Activated CD8-positive, alpha-beta memory T cell treated with anti-CD3 and anti-CD28 coated beads for 1 hour (primary cell): Measurements from ENCODE around the gene VWF.

ENCODE experiments used
- DNase-seq, 2 donors: peaks; one replicate each; pipeline ENCODE4 v3.0.0-alpha.2; 2020; ENCODE audit warnings: low read depth in 1 of 2; ENCODE audit errors: extremely low read depth in 1 of 2

Gene VWF

DNA sequence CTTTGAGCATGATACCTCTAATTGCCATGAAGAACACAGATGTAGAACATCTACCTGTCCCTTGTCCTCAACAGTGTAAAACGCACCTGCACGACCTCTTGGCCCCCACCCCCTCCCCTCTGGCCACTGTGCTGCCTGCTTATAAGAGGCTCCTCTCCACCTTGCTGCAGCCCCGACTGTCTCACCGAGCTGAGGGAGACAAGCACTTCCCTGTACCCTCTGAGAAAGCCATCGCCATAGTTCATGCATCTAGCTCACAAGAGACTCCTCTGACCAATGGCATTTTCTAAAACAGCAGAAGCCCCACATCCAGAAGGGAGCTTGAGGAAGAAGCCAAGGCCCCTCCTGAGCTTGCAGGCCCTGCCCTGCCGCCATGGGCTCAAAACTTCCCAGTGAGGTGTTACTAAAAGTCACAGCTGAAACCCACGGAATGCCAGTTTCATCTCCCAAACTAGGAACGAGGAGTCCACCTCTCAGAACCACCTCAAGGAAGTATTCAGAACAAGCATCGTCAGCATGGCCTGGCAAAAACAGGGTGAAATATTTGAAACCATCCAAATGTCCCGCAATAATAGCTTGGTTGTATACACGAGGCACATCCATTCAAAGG is 157.9 kb downstream of the VWF start:
- DNase-seq = no peak

DNA sequence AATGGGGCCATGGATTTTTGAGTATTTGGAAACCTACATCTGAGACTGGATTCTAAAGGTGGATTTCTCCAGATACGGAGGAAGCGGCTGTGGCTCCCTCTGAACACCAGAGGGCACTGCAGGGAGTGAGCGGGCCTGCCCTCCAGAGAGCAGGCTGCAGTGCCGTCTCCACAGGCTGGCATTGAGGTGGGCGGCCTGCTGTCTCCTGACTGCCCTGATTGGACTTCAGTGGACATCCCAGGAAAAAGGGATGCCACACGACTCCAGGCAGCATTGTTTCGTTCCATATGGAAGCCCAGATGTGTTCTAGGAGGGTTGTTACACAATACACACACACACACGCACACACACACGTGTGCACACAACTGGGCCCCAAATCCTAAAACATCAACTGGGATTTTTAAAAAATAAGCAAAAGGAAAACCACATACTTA is 158.5 kb downstream of the VWF start:
- peak in 1 of 2 donors; percentile 28 for DNase-seq

DNA sequence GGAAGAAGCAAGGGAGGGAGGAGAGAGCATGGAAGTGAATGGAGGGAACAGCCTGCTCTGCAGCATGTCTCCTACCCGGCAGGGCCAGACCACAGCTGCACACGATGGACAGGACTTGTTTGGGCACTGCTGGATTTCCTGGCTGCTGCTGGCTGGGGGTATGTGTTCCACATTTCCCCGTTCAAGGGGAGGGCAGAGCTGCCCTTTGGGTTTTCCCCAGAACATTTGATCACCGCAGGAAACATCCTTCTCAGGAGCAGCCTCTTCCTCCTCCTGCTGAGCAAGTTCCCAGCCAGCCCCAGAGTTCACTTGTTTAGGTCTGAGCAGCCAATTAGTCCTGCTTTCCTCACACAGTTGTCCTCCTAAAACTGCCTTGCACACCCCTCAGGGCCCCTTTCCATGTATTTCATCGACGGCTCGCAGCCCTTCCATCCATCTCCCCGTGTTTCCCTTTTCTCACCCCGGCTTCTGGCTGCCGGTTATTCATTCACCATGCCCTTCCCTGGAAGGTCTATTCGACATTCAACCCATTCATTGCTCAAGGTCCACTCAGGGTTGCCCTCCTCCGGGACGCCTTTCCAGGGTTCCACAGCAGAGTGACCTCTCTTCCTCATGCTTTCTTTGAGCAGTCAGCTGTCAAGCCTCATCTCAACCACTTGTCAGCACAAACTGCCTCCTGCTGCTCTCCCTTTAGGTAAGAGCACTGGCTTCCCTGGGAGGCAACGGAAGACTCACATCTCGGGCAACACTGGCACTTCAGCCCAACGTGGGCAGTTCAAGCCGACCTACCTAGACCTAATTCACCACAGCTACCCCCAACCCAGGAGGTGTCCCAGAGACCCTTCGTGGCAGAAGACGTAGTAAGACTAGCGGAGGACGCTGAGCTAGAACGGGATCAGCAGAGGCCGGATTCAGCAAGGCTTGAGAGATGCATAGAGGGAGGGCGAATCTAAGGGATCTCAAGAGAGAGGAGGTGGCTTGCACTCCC is 159.3 kb downstream of the VWF start:
- DNase-seq = no peak

DNA sequence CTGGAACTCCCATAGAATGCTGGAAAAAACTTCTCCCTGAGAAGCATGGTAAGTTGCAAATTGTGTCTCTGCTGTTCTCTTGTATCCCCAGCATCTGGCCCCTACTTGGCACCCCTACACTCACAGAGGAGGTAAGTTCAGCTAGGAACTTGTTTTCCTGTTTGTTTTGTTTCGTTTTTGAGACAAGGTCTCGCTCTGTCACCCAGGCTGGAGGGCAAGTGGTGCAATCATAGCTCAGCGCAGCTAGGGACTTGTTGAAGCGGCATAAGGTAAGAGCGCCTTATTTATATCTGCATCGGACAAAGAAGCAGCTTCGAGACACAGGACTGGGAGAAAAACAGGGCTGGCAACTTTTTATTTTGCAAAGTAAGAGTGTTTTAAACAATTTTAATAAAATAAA is 161.0 kb downstream of the VWF start:
- no peak for DNase-seq

DNA sequence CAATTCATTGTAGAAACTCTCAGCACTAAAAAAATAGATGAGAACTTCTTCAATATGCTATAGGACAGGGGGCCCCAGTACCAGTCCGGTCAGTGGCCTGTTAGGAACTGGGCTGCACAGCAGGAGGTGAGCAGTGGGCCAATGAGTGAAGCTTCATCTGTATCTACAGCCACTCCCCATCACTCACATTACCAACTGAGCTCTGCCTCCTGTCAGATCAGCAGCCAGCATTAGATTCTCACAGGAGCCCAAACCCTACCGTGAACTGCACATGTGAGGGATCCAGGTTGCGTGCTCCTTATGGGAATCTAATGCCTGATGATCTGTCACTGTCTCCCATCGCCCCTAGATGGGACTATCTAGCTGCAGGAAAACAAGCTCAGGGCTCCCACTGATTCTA is 163.7 kb downstream of the VWF start:
- DNase-seq = no peak

DNA sequence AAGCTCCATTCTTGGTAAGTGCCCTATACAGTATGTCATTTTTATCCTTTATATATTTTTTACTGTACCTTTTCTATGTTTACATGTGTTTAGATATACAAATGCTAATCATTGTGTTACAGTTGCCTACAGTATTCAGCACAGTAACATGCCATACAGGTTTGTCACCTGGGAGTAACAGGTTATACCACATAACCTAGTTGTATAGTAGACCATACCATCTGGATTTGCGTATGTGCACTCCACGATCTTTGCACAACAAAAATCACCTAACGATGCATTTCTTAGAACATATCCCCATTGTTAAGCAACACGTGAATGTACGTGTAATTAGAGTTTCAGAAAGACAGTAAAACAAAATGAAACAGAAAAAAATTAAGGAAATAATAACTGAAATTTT is 167.5 kb downstream of the VWF start:
- no peak for DNase-seq

DNA sequence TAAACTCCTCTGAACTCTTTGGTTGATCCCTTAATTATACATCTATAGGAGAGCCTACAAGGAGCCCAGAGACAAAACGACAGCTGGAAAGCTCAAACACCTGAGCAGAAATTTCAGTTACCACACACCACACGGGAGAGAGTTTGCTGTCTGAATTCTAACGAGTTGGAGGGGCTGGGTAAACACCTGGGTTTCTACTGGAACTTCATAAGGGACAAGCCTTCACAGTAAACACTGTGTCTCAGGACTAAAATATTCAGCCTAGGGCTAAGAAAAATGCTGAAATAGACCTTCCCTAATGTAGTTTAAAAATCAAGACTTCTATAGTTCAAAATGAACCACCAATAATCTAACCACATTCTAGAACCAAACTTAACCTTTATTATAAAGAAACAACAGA is 169.8 kb downstream of the VWF start:
- no peak for DNase-seq

DNA sequence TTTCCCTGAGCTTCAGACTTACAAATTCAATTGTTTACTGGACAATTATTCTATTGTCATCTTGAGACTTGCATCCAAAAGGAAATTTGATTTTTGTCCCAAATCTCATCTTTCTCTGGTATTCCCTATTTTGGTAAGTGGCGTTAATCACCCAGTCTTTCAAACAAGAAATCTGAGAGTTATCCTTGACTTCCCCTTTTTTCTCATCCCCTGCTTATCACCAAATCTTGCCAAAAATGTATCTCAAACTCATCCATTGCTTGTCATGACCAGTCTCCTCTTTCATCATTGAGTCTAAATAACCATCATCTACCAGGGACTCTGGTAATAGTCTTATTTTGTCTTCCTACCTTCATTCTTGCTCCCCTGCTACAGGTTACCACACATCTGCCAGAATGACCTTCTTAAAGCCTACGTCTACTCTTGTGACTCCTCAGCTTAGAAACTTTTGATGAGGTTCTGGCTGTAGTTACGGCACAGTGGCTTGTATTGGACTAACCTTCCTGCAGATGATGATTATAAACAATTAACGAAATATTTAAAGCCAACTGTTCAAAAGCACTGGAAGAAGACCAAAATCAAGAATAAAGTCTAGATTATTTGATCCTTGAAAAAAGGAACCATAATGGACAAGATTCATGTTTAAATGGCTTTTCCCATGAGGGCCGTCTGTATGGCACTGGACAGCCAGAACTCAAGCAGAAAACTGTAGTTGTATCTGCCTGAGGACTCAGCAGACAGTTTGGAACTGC is 170.5 kb downstream of the VWF start:
- DNase-seq = no peak

DNA sequence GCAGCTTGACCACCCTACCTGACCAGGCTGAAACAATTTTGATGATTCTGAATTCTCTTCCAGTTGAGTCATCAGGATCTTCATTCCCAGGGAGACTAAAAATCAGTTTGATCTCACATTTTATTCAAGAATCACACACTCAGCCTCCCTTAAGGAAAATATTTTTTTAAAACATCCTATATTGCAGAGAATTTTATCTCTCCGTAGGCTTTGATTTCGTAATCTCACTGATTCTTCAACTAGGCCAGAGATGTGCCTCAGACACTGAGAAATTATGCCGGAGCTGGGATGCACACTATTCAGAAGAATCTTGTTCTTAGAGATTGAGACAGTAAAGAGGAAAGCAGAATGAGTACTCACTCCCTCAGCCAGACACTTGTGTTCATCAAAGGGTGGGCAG is 172.4 kb downstream of the VWF start:
- no peak for DNase-seq

DNA sequence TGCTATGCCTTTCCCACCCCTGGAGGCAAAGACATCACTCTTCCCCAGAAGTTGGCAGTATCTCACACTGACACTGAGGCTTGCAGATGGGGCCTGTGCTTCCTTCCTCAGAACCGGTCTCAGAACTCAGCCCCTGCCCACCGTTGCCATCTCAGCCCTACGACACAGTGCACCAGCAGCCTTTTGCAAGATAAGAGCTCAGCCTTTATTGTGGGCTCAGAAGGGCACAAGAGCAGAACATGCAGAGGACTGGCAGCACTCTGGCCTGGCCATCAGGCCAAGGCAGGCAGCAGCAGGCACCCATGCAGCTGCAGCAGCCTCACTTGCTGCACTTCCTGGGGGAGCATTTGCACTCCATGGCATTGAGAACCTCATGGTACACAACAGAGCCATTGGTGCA is 175.8 kb downstream of the VWF start:
- DNase-seq = no peak

DNA sequence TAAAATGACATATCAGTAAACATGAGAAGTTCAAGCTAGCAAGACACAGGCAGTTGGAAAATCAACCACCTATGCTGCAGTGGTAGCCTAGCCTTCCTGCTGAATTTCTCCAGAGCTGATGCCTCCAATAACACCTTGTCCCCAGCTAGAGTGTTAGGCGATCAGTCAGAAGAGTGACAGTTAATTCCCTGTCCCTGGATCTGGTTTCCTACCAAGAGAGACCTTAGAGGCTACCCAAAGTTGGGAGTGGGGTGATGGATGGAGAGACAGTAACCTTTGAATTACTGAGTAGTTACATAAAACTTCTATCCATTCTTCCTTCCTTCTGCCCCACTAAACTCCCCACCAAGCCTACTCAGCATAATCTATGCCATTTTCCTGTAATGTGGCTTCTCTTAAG is 177.5 kb downstream of the VWF start:
- no peak for DNase-seq

DNA sequence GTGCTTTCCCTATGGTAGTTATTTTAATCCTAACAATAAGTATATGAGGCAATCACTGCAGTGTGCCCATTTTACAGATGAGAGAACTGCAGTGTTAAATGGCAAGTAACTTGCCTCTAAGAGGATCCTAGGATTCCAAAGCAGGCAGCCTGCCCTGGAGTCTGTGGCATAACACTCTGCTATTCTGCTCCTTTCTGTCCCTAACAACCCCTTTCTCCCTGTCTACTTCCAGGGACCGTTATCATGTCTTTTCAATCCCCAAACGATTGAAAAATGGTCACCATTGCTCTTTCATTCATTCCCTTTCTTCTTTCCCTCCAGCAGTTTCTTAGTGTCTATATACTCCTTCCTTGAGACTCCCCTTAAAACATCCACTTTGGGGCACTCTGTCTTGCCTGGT is 178.1 kb downstream of the VWF start:
- DNase-seq = no peak

DNA sequence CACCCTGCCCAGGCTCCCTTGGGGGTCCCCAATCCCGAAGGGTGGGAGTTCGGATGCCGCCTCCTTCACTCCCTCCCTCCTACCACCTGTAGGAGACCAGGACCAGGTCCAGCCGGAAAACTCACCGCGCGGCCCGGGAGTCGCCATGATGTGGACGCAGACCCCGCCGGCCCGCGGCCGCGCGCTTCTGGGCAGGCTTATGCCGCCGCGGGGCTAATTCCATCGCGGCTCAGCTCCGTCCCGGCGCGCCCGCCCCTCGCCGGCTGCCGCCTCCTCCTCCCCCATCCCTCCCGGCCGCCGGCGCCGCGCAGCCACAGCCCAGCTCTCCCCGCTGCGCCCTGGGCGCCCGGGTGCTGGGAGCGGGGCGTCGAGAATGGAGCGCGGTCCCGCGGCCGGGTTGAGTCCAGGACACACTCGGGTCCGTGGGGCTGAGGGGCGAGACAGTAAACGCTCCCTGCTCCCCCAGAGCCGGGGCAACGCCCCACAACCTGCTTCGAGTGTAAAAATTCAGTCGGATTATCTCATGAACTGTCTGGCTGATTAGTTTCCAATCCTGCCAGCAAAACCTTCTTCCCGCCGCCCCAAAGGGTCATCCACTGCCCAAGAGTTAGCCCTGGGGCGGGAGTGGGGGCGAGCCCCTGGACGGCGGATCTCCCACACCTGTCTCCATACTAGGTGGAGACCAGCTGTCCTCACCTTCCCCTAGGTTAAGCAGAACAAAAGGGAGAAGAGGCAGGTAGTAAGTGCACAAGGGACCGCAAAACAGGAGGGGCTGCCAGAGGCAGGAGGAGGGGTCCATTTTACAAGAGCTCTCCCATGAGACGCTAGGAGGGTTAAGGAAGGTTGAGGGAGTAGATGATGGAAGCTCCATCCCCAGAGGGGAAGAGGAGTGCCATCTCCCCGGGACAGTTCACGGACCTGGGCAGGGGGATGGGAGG is 179.1 kb downstream of the VWF start, which contains the start of gene ANO2:
ANO2 (minus strand) TSS at position 189 of the 938 bp plus-strand sequence; CDS start at position 147, 42 bp downstream.
- DNase-seq = no peak

DNA sequence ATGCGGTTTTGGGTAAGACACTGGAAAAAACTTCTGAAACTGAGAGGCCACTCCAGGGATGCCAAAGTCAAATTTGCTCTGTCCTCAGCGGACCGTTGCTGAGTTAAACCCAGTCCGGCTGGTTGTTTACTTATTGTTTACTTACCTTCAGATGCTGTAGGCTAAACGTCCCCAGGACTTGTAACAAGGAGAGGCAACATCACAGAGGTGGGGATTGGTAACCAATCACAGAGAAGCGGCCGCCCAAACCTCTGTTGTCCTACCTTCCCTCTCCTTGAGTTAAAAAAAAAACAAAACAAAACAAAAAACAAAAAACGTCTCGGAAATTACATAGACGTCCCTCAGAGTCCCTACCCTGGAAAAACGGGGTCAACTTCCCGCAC is 179.8 kb downstream of the VWF start:
- no peak for DNase-seq

DNA sequence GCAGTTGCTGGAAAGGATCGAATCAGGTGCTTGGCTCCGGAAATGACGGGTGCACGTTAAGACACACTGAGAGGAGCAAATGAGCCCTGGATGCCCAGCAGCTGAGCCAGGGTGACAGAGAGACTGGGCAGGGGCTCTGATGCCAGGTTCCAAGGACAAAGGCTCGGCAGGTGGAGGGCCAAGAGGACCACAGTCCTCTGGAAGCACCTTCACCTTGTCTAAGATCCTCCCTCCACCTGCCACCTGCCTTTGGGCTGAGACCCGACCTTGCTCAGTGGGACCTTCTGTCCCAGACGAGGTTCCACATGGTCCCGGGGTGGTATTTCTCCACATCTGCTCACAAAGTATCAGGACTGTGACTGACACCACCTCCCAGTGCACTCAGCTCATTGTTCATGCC is 180.4 kb downstream of the VWF start:
- DNase-seq = no peak

DNA sequence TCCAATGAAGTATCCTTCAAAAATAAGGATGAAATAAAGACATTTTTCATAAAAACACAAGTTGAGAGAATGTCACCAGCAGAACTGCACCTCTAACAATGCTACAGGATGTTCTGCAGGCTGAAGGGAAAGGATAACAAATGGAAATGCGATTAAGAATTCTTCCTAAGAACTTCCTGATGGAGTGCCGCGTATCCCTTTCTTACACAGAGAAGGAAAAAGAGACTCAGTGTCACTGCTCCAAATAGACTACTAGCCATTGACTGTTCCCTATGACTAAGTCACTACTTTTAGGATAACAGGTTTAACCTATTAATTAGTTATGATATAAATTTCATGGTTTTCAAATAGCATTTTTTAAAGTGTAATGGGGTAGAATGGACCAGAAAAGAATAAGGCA is 182.6 kb downstream of the VWF start:
- DNase-seq = no peak

DNA sequence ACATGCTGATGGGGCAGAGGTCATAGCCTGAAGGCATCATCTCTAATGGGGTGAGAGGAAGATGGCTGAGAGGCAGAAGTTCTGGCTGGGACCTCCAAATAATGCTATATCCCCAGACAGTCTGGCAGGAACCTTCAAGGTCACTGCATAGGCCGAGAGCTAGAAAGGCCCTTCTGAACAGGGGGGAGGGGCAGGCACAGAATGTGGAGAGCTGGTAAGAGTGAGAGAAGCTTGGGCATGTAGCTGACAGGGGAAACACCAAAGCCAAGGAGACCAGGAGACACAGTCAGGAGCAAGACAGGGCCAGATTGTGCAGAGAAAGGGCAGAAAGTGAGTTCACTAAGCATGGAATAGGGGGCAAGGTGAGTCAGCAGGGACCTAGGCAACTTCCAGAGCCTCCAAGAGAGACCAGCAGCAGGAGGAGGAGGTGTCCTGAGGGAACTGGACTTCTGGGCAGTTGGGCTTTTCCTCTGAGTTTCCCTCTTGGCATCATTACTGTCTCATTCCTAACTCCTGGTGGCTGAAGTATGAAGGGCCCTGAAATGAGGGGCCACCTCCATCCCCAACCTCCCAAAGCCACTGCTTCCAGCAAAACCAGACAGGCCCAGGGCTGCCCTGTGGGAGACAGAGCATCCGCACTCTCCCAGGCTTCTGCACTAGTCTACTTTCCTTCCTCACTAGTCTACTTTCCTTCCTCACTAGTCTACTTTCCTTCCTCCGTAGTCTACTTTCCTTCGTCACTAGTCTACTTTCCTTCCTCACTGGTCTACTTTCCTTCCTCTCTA is 196.5 kb downstream of the VWF start:
- DNase-seq = no peak

DNA sequence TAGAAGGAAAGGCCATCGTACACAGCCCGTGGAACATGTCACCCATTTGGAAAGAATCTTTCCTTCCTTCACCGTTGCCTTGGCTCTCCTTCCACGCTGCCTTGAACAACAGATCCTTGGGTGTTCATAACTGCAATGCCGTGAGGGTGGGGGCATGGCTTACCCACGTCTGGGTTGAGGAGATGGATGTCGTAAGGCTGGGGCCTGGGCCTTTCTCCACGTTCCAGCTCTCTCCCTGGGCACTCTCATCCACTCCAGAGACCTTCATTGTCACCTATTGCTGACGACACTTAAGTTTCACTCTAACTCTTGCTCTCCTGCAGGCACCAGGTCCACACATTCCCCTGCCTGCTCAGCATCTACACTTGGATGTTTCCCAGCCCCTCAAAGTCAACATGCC is 198.8 kb downstream of the VWF start:
- no peak for DNase-seq

DNA sequence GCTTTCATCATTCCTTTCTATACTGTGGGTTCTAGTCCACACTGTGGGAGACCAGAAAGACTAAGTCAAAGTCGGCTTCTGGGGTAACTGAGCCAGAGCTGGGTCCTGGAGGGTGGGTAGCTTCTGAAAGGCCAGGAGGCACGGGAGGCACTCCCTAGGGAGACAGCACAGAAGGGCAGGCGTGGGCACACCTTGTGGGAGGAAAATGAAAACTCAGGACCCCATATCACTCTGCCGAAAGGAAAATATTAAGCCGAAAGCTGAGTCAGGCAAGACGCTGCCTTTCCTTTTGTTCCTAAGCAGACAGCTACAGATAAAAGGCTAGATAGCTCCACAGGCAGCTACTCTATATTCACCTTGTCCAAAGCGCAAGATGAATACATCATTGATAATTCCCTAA is 200.1 kb downstream of the VWF start:
- DNase-seq = no peak

DNA sequence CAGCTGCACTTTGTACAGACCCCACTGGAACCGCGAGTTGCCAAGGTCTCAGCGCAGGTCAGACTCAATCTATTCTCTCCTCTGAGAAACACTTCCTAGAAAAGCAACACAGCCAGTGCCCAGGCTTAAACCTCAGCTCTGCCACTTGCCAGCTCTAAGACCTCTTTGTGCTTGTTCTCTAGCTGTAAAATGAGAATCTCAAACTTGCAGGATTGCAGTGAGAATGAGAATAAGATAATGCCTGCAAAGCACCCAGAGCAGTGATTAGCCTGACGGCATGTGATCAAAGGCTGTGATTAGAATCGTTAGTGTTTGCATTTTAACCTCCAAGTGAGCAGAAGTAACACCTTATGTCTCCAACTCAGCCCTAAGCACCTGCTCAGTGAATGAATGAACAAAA is 200.7 kb downstream of the VWF start:
- no peak for DNase-seq
